Right lobe of liver (tissue), 4 donors: Measurements from ENCODE around the gene ZRANB3.

Experiments used
- POLR2A ChIP-seq: fragments of 450-650 bp; IDR thresholded peaks from one replicate; pipeline ENCODE4 v1.6.1; 2017; ENCODE audit warnings: antibody characterized with exemption, mild to moderate bottlenecking
- TF ChIP-seq, protein P1 (sequence below), 4 donors: fragments of 200-600 bp in 3 of 4; fragments of 450-650 bp in 1 of 4; IDR thresholded peaks; one replicate each; pipeline versions ENCODE4 v1.5.1 to v1.8.0; 2016 to 2022; ENCODE audit warnings: antibody characterized with exemption in 4 of 4, mild to moderate bottlenecking in 2 of 4
- donor health status: DM: no; HTN: no; CAD: no.
- donor health status: DM: no; HTN: no; CAD: no.
- donor health status: DM: no; HTN: yes; CAD: no.

DNA sequence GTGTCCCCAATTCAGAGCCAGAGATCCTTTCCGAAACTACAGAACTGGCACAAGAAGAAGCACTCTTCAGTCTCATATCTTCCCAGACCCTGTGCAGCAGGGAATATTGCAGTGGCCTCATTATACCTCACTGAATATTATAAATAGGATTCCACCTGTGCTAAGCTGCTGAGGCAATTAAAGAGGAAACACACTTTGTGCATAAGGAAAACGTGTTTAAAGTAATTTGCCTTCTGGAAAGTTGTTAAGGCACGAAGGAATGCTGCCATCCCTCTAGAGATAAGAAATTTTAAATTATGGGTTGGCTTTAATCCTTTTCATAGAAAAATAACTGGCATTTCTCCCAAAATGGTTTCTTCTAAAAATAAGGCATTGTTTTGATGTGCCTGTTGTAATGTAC lies 245.6 kb downstream of the ZRANB3 start:
- TF ChIP-seq, protein P1, sequence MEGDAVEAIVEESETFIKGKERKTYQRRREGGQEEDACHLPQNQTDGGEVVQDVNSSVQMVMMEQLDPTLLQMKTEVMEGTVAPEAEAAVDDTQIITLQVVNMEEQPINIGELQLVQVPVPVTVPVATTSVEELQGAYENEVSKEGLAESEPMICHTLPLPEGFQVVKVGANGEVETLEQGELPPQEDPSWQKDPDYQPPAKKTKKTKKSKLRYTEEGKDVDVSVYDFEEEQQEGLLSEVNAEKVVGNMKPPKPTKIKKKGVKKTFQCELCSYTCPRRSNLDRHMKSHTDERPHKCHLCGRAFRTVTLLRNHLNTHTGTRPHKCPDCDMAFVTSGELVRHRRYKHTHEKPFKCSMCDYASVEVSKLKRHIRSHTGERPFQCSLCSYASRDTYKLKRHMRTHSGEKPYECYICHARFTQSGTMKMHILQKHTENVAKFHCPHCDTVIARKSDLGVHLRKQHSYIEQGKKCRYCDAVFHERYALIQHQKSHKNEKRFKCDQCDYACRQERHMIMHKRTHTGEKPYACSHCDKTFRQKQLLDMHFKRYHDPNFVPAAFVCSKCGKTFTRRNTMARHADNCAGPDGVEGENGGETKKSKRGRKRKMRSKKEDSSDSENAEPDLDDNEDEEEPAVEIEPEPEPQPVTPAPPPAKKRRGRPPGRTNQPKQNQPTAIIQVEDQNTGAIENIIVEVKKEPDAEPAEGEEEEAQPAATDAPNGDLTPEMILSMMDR (IDR thresholded peaks at IDR 0.05), result no peak
- no peak for TF ChIP-seq POLR2A
